ENCODE measurements around the gene HDAC4. TPM values are rescaled to one million over a fixed set of nuclear protein-coding genes. Genes with fewer than 3 reads are reported as not detected.

HDAC4 gene
- total RNA-seq, 1 experiment from 2014 or later: 47.6 TPM

- Histone ChIP-seq H3K27ac (ENCODE audit: low read depth, low read length) (no peak overlapping the region), H3K27me3 (ENCODE audit: insufficient read depth, low read length) (no peaks in the 10 kb centered on the region), H3K36me3 (ENCODE audit: control insufficient read depth in 1 of 2, insufficient read depth in 2 of 2, low read length in 2 of 2) (0 out of 4 replicates have a peak, but pooled peaks cover 0 to 8% of the 10 kb centered on the region in 2 experiments), H3K9me3 (ENCODE audit: control insufficient read depth in 1 of 2, insufficient read depth in 1 of 2, low read depth in 1 of 2, low read length in 2 of 2) (no peaks in the 10 kb centered on the region), H3K9ac (ENCODE audit: low read length) (no peak overlapping the region), H3K4me2 (ENCODE audit: low read length) (no peak overlapping the region), H2AFZ (ENCODE audit: low read depth, low read length, poor library complexity, severe bottlenecking) (no peak overlapping the region), H3K9me2 (ENCODE audit: insufficient read depth) (no peaks in the 10 kb centered on the region), H3K4me1 (ENCODE audit: control insufficient read depth in 1 of 2, insufficient read depth in 2 of 2, low read length in 2 of 2) (peaks cover 0 to 11% of the 10 kb centered on the region in 2 experiments; a peak in 1 of 4 replicates), H3K79me2 (ENCODE audit: insufficient read depth, low read length) (no peaks in the 10 kb centered on the region; the same call in 1 of the 2 replicates), H4K20me1 (ENCODE audit: insufficient read depth) (no peaks in the 10 kb centered on the region), H3K4me3 (replicated peaks in 1 of 2; ENCODE audit: low read depth in 1 of 2, low read length in 2 of 2) (no peak overlapping the region)
- DNase-seq (ENCODE audit: low read depth, low spot score) (no peak), ATAC-seq (no peak)
- ChIA-PET POLR2A (no interaction called here), RAD21 (ENCODE audit: low non-redundant PET in 1 of 2, low total read pairs in 2 of 2, uncharacterized antibody in 2 of 2, unreplicated experiment in 2 of 2) (no interaction called here), CTCF (no interaction called here)
- intact Hi-C loops (cut with micrococcal nuclease): no loop called here
- TF ChIP-seq SP1 (IDR thresholded peaks at IDR 0.05; ENCODE audit: low read depth) (no peak), CTCF (IDR thresholded peaks at IDR 0.05 in 2 of 3, conservative IDR thresholded peaks at IDR 0.05 in 1 of 3; ENCODE audit: borderline replicate concordance in 1 of 3, insufficient read depth in 1 of 3, low read depth in 2 of 3, low read length in 2 of 3) (no peak), TCF7L2 (IDR thresholded peaks at IDR 0.05; ENCODE audit: borderline replicate concordance, extremely low read depth, insufficient read depth, insufficient read length) (no peak), CBX3 (IDR thresholded peaks at IDR 0.05; ENCODE audit: low read depth) (no peak), EGR1 (IDR thresholded peaks at IDR 0.05; ENCODE audit: low read depth) (no peak), CEBPB (IDR thresholded peaks at IDR 0.05; ENCODE audit: low read depth) (no peak), SIN3A (IDR thresholded peaks at IDR 0.05; ENCODE audit: low read depth) (no peak), POLR2A (IDR thresholded peaks at IDR 0.05; ENCODE audit: borderline replicate concordance, extremely low read depth, insufficient read depth, insufficient read length) (no peak), EZH2phosphoT487 (IDR thresholded peaks at IDR 0.05; ENCODE audit: borderline replicate concordance) (no peak), JUND (IDR thresholded peaks at IDR 0.05) (no peak), POLR2AphosphoS5 (IDR thresholded peaks at IDR 0.05; ENCODE audit: low read depth, low read length) (no peak), ATF3 (IDR thresholded peaks at IDR 0.05) (no peak), RAD21 (IDR thresholded peaks at IDR 0.05; ENCODE audit: low read depth) (no peak), ZFX (IDR thresholded peaks at IDR 0.05) (no peak), ZNF274 (IDR thresholded peaks at IDR 0.05; ENCODE audit: low read depth, low read length) (no peak)
- no TSS peak for BruUV-seq (replicated peaks)
Measured at GRCh38 chr2:239198221-239198620, 202.6 kb downstream of the HDAC4 start.
